ENCODE results near the gene SBF2.
"Not testable (repeated sequence)": the region's sequence is repeated elsewhere in the genome, so short reads cannot be mapped to it uniquely, and the experiment has no call there.

Gene SBF2

GRCh38 chr11:10282117-10282516 lies 11.9 kb downstream of the SBF2 start:
- no peaks in the 10 kb centered on the region for H3K9me3 Mint-ChIP-seq
- H3K27ac Mint-ChIP-seq: no peak overlapping the region
- peaks cover 5% of the 10 kb centered on the region for H3K27me3 Mint-ChIP-seq
- CTCF ChIA-PET: no interaction called here
- H3K4me1 Mint-ChIP-seq: peaks cover 7% of the 10 kb centered on the region
- H3K36me3 Mint-ChIP-seq: no peaks in the 10 kb centered on the region
- DNase-seq: no peak
- H3K4me3 Mint-ChIP-seq: no peak overlapping the region

GRCh38 chr11:10275714-10276113 lies 18.3 kb downstream of the SBF2 start:
- no peaks in the 10 kb centered on the region for H3K9me3 Mint-ChIP-seq
- no peaks in the 10 kb centered on the region for H3K27me3 Mint-ChIP-seq
- CTCF ChIA-PET: no interaction called here
- H3K36me3 Mint-ChIP-seq: no peaks in the 10 kb centered on the region
- no peak for DNase-seq
- H3K27ac Mint-ChIP-seq: no peak overlapping the region
- no peak overlapping the region for H3K4me3 Mint-ChIP-seq
- no peaks in the 10 kb centered on the region for H3K4me1 Mint-ChIP-seq

GRCh38 chr11:10274726-10275125 lies 19.3 kb downstream of the SBF2 start:
- Mint-ChIP-seq H3K4me1 (no peaks in the 10 kb centered on the region), H3K9me3 (no peaks in the 10 kb centered on the region), H3K4me3 (no peak overlapping the region), H3K27ac (no peak overlapping the region), H3K36me3 (no peaks in the 10 kb centered on the region), H3K27me3 (no peaks in the 10 kb centered on the region)
- CTCF ChIA-PET: no interaction called here
- no peak for DNase-seq

- no peak for DNase-seq
- Mint-ChIP-seq H3K27me3 (no peaks in the 10 kb centered on the region), H3K4me3 (no peak overlapping the region), H3K27ac (no peak overlapping the region), H3K36me3 (no peaks in the 10 kb centered on the region), H3K4me1 (no peaks in the 10 kb centered on the region), H3K9me3 (no peaks in the 10 kb centered on the region)
- CTCF ChIA-PET: no interaction called here
Measured at GRCh38 chr11:10273738-10274137, 20.3 kb downstream of the SBF2 start.

- Mint-ChIP-seq H3K4me3 (no peak overlapping the region), H3K9me3 (no peaks in the 10 kb centered on the region)
- CTCF ChIA-PET: no interaction called here
Measured at GRCh38 chr11:10272132-10272531, 21.9 kb downstream of the SBF2 start.

GRCh38 chr11:10268746-10269488 lies 25.1 kb downstream of the SBF2 start:
- CTCF ChIA-PET: interaction anchor here (1.2 kb wide), 1 partner anchor 10 kb away, joined by 3 read pairs; no protein-coding TSS in a partner anchor
- Mint-ChIP-seq H3K27me3 (peaks cover 4% of the 10 kb centered on the region), H3K27ac (no peak overlapping the region), H3K9me3 (no peaks in the 10 kb centered on the region), H3K4me1 (no peaks in the 10 kb centered on the region), H3K4me3 (no peak overlapping the region), H3K36me3 (no peaks in the 10 kb centered on the region)
- no peak for DNase-seq

More at GRCh38 chr11:10272132-10272531, 21.9 kb downstream of the SBF2 start:
- no peak for DNase-seq
- Mint-ChIP-seq H3K27ac (no peak overlapping the region), H3K27me3 (peaks cover 4% of the 10 kb centered on the region), H3K4me1 (no peaks in the 10 kb centered on the region), H3K36me3 (no peaks in the 10 kb centered on the region)

GRCh38 chr11:10267821-10268220 lies 26.2 kb downstream of the SBF2 start:
- no peaks in the 10 kb centered on the region for H3K36me3 Mint-ChIP-seq
- no peak overlapping the region for H3K4me3 Mint-ChIP-seq
- CTCF ChIA-PET: interaction anchor here (0.6 kb wide), 1 partner anchor 733 kb away, joined by 3 read pairs; no protein-coding TSS in a partner anchor
- no peak for DNase-seq
- no peak overlapping the region for H3K27ac Mint-ChIP-seq
- H3K9me3 Mint-ChIP-seq: no peaks in the 10 kb centered on the region
- peaks cover 4% of the 10 kb centered on the region for H3K27me3 Mint-ChIP-seq
- H3K4me1 Mint-ChIP-seq: no peaks in the 10 kb centered on the region

- Mint-ChIP-seq H3K27me3 (peaks cover 4% of the 10 kb centered on the region), H3K4me1 (no peaks in the 10 kb centered on the region), H3K4me3 (no peak overlapping the region), H3K36me3 (no peaks in the 10 kb centered on the region), H3K9me3 (no peaks in the 10 kb centered on the region), H3K27ac (no peak overlapping the region)
- CTCF ChIA-PET: no interaction called here
- DNase-seq: no peak
Measured at GRCh38 chr11:10265936-10266335, 28.1 kb downstream of the SBF2 start.

GRCh38 chr11:10264716-10265115 lies 29.3 kb downstream of the SBF2 start:
- H3K4me3 Mint-ChIP-seq, DNase-seq, H3K27me3 Mint-ChIP-seq, H3K4me1 Mint-ChIP-seq, CTCF ChIA-PET, H3K36me3 Mint-ChIP-seq, H3K9me3 Mint-ChIP-seq, H3K27ac Mint-ChIP-seq: not testable (repeated sequence)

- no peaks in the 10 kb centered on the region for H3K4me1 Mint-ChIP-seq
- H3K4me3 Mint-ChIP-seq: no peak overlapping the region
- CTCF ChIA-PET: no interaction called here
- DNase-seq: no peak
- H3K9me3 Mint-ChIP-seq: no peaks in the 10 kb centered on the region
- H3K27me3 Mint-ChIP-seq: peaks cover 4% of the 10 kb centered on the region
- H3K27ac Mint-ChIP-seq: no peak overlapping the region
- H3K36me3 Mint-ChIP-seq: no peaks in the 10 kb centered on the region
Measured at GRCh38 chr11:10263929-10264328, 30.1 kb downstream of the SBF2 start.

- H3K27me3 Mint-ChIP-seq: no peaks in the 10 kb centered on the region
- H3K4me1 Mint-ChIP-seq: no peaks in the 10 kb centered on the region
- H3K9me3 Mint-ChIP-seq: no peaks in the 10 kb centered on the region
- CTCF ChIA-PET: no interaction called here
- no peak overlapping the region for H3K4me3 Mint-ChIP-seq
- no peaks in the 10 kb centered on the region for H3K36me3 Mint-ChIP-seq
- H3K27ac Mint-ChIP-seq: no peak overlapping the region
- DNase-seq: no peak
Measured at GRCh38 chr11:10261821-10262220, 32.2 kb downstream of the SBF2 start.

GRCh38 chr11:10257478-10257877 lies 36.5 kb downstream of the SBF2 start:
- no peaks in the 10 kb centered on the region for H3K36me3 Mint-ChIP-seq
- H3K4me1 Mint-ChIP-seq: no peaks in the 10 kb centered on the region
- H3K27ac Mint-ChIP-seq: no peak overlapping the region
- H3K27me3 Mint-ChIP-seq: no peaks in the 10 kb centered on the region
- CTCF ChIA-PET: interaction anchor here (0.7 to 1.2 kb wide), 2 partner anchors 51 to 181 kb away, joined by 3 read pairs; no protein-coding TSS in a partner anchor
- no peak for DNase-seq
- no peaks in the 10 kb centered on the region for H3K9me3 Mint-ChIP-seq
- H3K4me3 Mint-ChIP-seq: no peak overlapping the region

GRCh38 chr11:10255388-10256125 lies 38.5 kb downstream of the SBF2 start:
- Mint-ChIP-seq H3K4me3 (no peak overlapping the region), H3K4me1 (no peaks in the 10 kb centered on the region), H3K36me3 (no peaks in the 10 kb centered on the region), H3K9me3 (no peaks in the 10 kb centered on the region), H3K27ac (no peak overlapping the region), H3K27me3 (no peaks in the 10 kb centered on the region)
- CTCF ChIA-PET: no interaction called here
- DNase-seq: no peak

- H3K4me1 Mint-ChIP-seq, H3K4me3 Mint-ChIP-seq, CTCF ChIA-PET, H3K36me3 Mint-ChIP-seq, DNase-seq, H3K27me3 Mint-ChIP-seq, H3K9me3 Mint-ChIP-seq, H3K27ac Mint-ChIP-seq: not testable (repeated sequence)
Measured at GRCh38 chr11:10249448-10250131, 44.4 kb downstream of the SBF2 start.

- no peak for DNase-seq
- no peaks in the 10 kb centered on the region for H3K27me3 Mint-ChIP-seq
- no peaks in the 10 kb centered on the region for H3K4me1 Mint-ChIP-seq
- H3K27ac Mint-ChIP-seq: no peak overlapping the region
- no peaks in the 10 kb centered on the region for H3K9me3 Mint-ChIP-seq
- no peak overlapping the region for H3K4me3 Mint-ChIP-seq
- CTCF ChIA-PET: no interaction called here
- H3K36me3 Mint-ChIP-seq: no peaks in the 10 kb centered on the region
Measured at GRCh38 chr11:10247011-10247410, 47.0 kb downstream of the SBF2 start.

All from activated naive CD4-positive, alpha-beta T cell treated with anti-CD3 and anti-CD28 coated beads, Interleukin-2, amount 10 ng/mL, durations not matched to agents 7 days and 5 days (primary cell).